Sigmoid colon (tissue), 4 donors: ENCODE results near the gene PDGFD.

ENCODE experiments used
- CTCF ChIP-seq, 4 experiments: fragments of 450-650 bp in 3 of 4; fragments of 200-600 bp in 1 of 4; IDR thresholded peaks; one replicate each; pipeline ENCODE4 v1.5.1; 2016 to 2019; ENCODE audit warnings: antibody characterized with exemption in 4 of 4, mild to moderate bottlenecking in 3 of 4, moderate library complexity in 2 of 4
- EP300 ChIP-seq, 4 donors: sonication (generic); formaldehyde crosslinking; IDR thresholded peaks; one replicate each; pipeline ENCODE4 v1.6.1; 2017; ENCODE audit warnings: antibody characterized with exemption in 4 of 4
- POLR2A ChIP-seq, 2 donors: fragments of 450-650 bp; IDR thresholded peaks; one replicate each; pipeline ENCODE4 v1.6.1; 2016; ENCODE audit warnings: antibody characterized with exemption in 2 of 2, mild to moderate bottlenecking in 2 of 2, moderate library complexity in 2 of 2
- POLR2AphosphoS5 ChIP-seq, 4 donors: sonication (generic); formaldehyde crosslinking; IDR thresholded peaks; one replicate each; pipeline ENCODE4 v1.6.1; 2017; ENCODE audit warnings: antibody characterized with exemption in 4 of 4

DNA sequence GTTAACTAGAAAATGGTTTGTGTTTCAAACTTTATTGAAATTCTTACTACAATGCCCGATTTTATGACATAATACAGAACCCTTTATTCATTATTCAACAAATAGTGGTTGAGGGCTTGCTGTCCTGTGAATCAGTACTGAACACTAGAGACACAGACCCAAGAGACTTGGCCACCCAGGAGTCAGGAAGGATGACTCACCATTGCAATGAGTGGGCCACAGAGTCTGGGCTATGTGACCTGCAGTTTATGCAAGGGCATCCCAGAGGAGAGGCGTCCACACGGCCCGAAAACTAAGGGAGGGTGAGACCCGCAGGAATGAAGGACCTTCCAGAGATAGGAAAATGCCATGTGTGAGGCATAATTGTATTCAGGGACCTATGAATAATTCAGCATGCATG, 271.3 kb downstream of the PDGFD start:
- no peak for TF ChIP-seq CTCF (IDR thresholded peaks at IDR 0.05)
- TF ChIP-seq POLR2A (IDR thresholded peaks at IDR 0.05): no peak
- TF ChIP-seq EP300 (IDR thresholded peaks at IDR 0.05): no peak
- TF ChIP-seq POLR2AphosphoS5 (IDR thresholded peaks at IDR 0.05): no peak
